Skeletal muscle tissue (tissue), 4 donors: ENCODE measurements around the gene MMD. TPM values are rescaled to one million over a fixed set of nuclear protein-coding genes. Genes with fewer than 3 reads are reported as not detected.
"Not testable (repeated sequence)": the region's sequence is repeated elsewhere in the genome, so short reads cannot be mapped to it uniquely, and the experiment has no call there.

Source experiments
- H3K27ac ChIP-seq: one replicate; pipeline ENCODE4 v1.7.0; 2013; ENCODE audit warnings: mild to moderate bottlenecking, low read depth, low read length, inconsistent platforms
- H3K27me3 ChIP-seq, 3 donors: one replicate each; pipeline ENCODE4 v1.7.0; 2013; ENCODE audit warnings: low read length in 3 of 3; ENCODE audit not compliant: control insufficient read depth in 3 of 3, insufficient read depth in 3 of 3
- H3K36me3 ChIP-seq, 3 donors: one replicate each; pipeline ENCODE4 v1.7.0; 2013; ENCODE audit warnings: low read length in 3 of 3; ENCODE audit not compliant: control insufficient read depth in 3 of 3, insufficient read depth in 3 of 3
- H3K4me1 ChIP-seq, 3 donors: one replicate each; pipeline ENCODE4 v1.7.0; 2013; ENCODE audit warnings: low read length in 3 of 3, mild to moderate bottlenecking in 3 of 3; ENCODE audit not compliant: control insufficient read depth in 3 of 3, insufficient read depth in 3 of 3
- H3K4me3 ChIP-seq, 3 donors: one replicate each; pipeline ENCODE4 v1.7.0; 2013; ENCODE audit warnings: low read length in 3 of 3
- H3K9ac ChIP-seq, 3 donors: one replicate each; pipeline ENCODE4 v1.7.0; 2013; ENCODE audit warnings: low read length in 3 of 3, mild to moderate bottlenecking in 3 of 3, moderate library complexity in 2 of 3, low read depth in 1 of 3
- H3K9me3 ChIP-seq, 3 donors: one replicate each; pipeline ENCODE4 v1.7.0; 2013; ENCODE audit warnings: low read length in 3 of 3; ENCODE audit not compliant: control insufficient read depth in 3 of 3
- total RNA-seq: library from RNA; depleted of rRNA; stranded (reverse); fragments of >200 nt; gene quantifications from one replicate; pipeline ENCODE4 v1.2.3, GENCODE V29; 2014
- donor health status: Osteomylitis.

MMD gene
- total RNA-seq, 1 donor from 2014 or later, result 11.5 TPM

GRCh38 chr17:55413825-55414489, 7.7 kb downstream of the MMD start:
- no peak overlapping the region for H3K4me3 ChIP-seq
- no peaks in the 10 kb centered on the region for H3K27me3 ChIP-seq
- peaks cover 11 to 26% (median 21%) of the 10 kb centered on the region in 3 donors for H3K36me3 ChIP-seq
- peaks cover 3 to 13% (median 4%) of the 10 kb centered on the region in 3 donors for H3K4me1 ChIP-seq
- H3K9ac ChIP-seq, result no peak overlapping the region
- no peaks in the 10 kb centered on the region for H3K9me3 ChIP-seq
- no peak overlapping the region for H3K27ac ChIP-seq

- H3K27me3 ChIP-seq, result no peaks in the 10 kb centered on the region
- H3K4me1 ChIP-seq, result peaks cover 3 to 7% (median 4%) of the 10 kb centered on the region in 3 donors
- no peak overlapping the region for H3K27ac ChIP-seq
- H3K36me3 ChIP-seq, result peaks cover 11 to 34% (median 23%) of the 10 kb centered on the region in 3 donors
- no peaks in the 10 kb centered on the region for H3K9me3 ChIP-seq
- no peak overlapping the region for H3K4me3 ChIP-seq
- H3K9ac ChIP-seq, result no peak overlapping the region
These were observed 10.2 kb downstream of the MMD start for GRCh38 chr17:55411463-55411855.

GRCh38 chr17:55410722-55411462, 10.7 kb downstream of the MMD start:
- Histone ChIP-seq H3K27ac (no peak overlapping the region), H3K36me3 (peaks cover 11 to 34% (median 23%) of the 10 kb centered on the region in 3 donors), H3K4me1 (peaks cover 0 to 2% (median under 1%) of the 10 kb centered on the region in 3 donors)

GRCh38 chr17:55409030-55409800, 12.4 kb downstream of the MMD start:
- Histone ChIP-seq H3K36me3 (peaks cover 11 to 36% (median 23%) of the 10 kb centered on the region in 3 donors), H3K9me3 (no peaks in the 10 kb centered on the region), H3K27me3 (no peaks in the 10 kb centered on the region), H3K4me1 (no peaks in the 10 kb centered on the region), H3K4me3 (no peak overlapping the region), H3K9ac (no peak overlapping the region), H3K27ac (no peak overlapping the region)

More at GRCh38 chr17:55410722-55411462, 10.7 kb downstream of the MMD start:
- Histone ChIP-seq H3K27me3 (no peaks in the 10 kb centered on the region), H3K9ac (no peak overlapping the region), H3K4me3 (no peak overlapping the region), H3K9me3 (no peaks in the 10 kb centered on the region)

GRCh38 chr17:55407641-55408566, 13.7 kb downstream of the MMD start:
- Histone ChIP-seq H3K4me1 (no peaks in the 10 kb centered on the region), H3K9ac (no peak overlapping the region), H3K9me3 (no peaks in the 10 kb centered on the region), H3K4me3 (no peak overlapping the region), H3K27ac (no peak overlapping the region), H3K36me3 (peaks cover 11 to 38% (median 31%) of the 10 kb centered on the region in 3 donors), H3K27me3 (no peaks in the 10 kb centered on the region)

- no peak overlapping the region for H3K4me3 ChIP-seq
- H3K27me3 ChIP-seq, result no peaks in the 10 kb centered on the region
- H3K27ac ChIP-seq, result no peak overlapping the region
- peaks cover 6 to 34% (median 28%) of the 10 kb centered on the region in 3 donors for H3K36me3 ChIP-seq
- H3K4me1 ChIP-seq, result no peaks in the 10 kb centered on the region
- H3K9ac ChIP-seq, result no peak overlapping the region
- H3K9me3 ChIP-seq, result no peaks in the 10 kb centered on the region
These were observed 16.0 kb downstream of the MMD start for GRCh38 chr17:55405600-55405999.

- H3K27ac ChIP-seq, H3K27me3 ChIP-seq, H3K4me1 ChIP-seq, H3K9ac ChIP-seq, H3K4me3 ChIP-seq, H3K9me3 ChIP-seq: not testable (repeated sequence)
- peaks cover 2 to 21% (median 17%) of the 10 kb centered on the region in 3 donors for H3K36me3 ChIP-seq
These were observed 17.4 kb downstream of the MMD start for GRCh38 chr17:55404197-55404596.

GRCh38 chr17:55402374-55402773, 19.3 kb downstream of the MMD start:
- Histone ChIP-seq H3K36me3 (peaks cover 0 to 17% (median 11%) of the 10 kb centered on the region in 3 donors), H3K27ac (no peak overlapping the region), H3K27me3 (no peaks in the 10 kb centered on the region), H3K4me1 (no peaks in the 10 kb centered on the region), H3K9ac (no peak overlapping the region), H3K9me3 (no peaks in the 10 kb centered on the region), H3K4me3 (no peak overlapping the region)

- peaks cover 0 to 17% (median 8%) of the 10 kb centered on the region in 3 donors for H3K36me3 ChIP-seq
- peaks cover 4 to 13% (median 10%) of the 10 kb centered on the region in 3 donors for H3K4me1 ChIP-seq
- H3K27ac ChIP-seq, result no peak overlapping the region
These were observed 22.9 kb downstream of the MMD start for GRCh38 chr17:55398689-55399088.

More at GRCh38 chr17:55398689-55399088, 22.9 kb downstream of the MMD start:
- Histone ChIP-seq H3K9ac (no peak overlapping the region), H3K9me3 (no peaks in the 10 kb centered on the region), H3K27me3 (no peaks in the 10 kb centered on the region), H3K4me3 (no peak overlapping the region)
